Measurements from ENCODE around the gene PHF23.

PHF23 gene

GRCh38 chr17:7256766-7257456 is 17.7 kb upstream of the PHF23 start:
- no peak for TF ChIP-seq CTCF (IDR thresholded peaks at IDR 0.05; ENCODE audit: low read depth, low read length)

GRCh38 chr17:7254511-7254910 is 15.3 kb upstream of the PHF23 start:
- H3K4me3 ChIP-seq (ENCODE audit: low read depth, low read length): no peak overlapping the region
- no peak for TF ChIP-seq CTCF (IDR thresholded peaks at IDR 0.05; ENCODE audit: low read depth, low read length)

More at GRCh38 chr17:7256766-7257456, 17.7 kb upstream of the PHF23 start:
- no peak overlapping the region for H3K4me3 ChIP-seq (ENCODE audit: low read depth, low read length)

- TF ChIP-seq CTCF (IDR thresholded peaks at IDR 0.05; ENCODE audit: low read depth, low read length): no peak
These were observed 13.8 kb upstream of the PHF23 start for GRCh38 chr17:7253082-7253481.

GRCh38 chr17:7252176-7253043 is 13.2 kb upstream of the PHF23 start, which contains the start of gene ELP5:
Gene ELP5 (plus strand): TSS chr17:7252215. CDS start chr17:7252551, 336 bp downstream.
- no peak for TF ChIP-seq CTCF (IDR thresholded peaks at IDR 0.05; ENCODE audit: low read depth, low read length)
- peak within 1 kb of the TSS; percentile 94 for H3K4me3 ChIP-seq (ENCODE audit: low read depth, low read length)

More at GRCh38 chr17:7253082-7253481, 13.8 kb upstream of the PHF23 start:
- peak overlapping the region; percentile 94 for H3K4me3 ChIP-seq (ENCODE audit: low read depth, low read length)

GRCh38 chr17:7251661-7252175 is 12.5 kb upstream of the PHF23 start, which contains the start of gene CTDNEP1:
Gene CTDNEP1 (minus strand): TSS chr17:7251734. CDS start chr17:7251296, 438 bp downstream.
- H3K4me3 ChIP-seq (ENCODE audit: low read depth, low read length): peak within 1 kb of the TSS; percentile 94
- TF ChIP-seq CTCF (IDR thresholded peaks at IDR 0.05; ENCODE audit: low read depth, low read length): no peak

GRCh38 chr17:7250695-7251627 is 11.7 kb upstream of the PHF23 start:
- no peak for TF ChIP-seq CTCF (IDR thresholded peaks at IDR 0.05; ENCODE audit: low read depth, low read length)
- peak overlapping the region; percentile 94 for H3K4me3 ChIP-seq (ENCODE audit: low read depth, low read length)
